Effector memory CD4-positive, alpha-beta T cell (primary cell): ENCODE results near the gene XG.
"Not testable (repeated sequence)": the region's sequence is repeated elsewhere in the genome, so short reads cannot be mapped to it uniquely, and the experiment has no call there.

Experiments
- DNase-seq, 3 donors: peaks; one replicate each; pipeline ENCODE4 v3.0.0-alpha.2; 2020
- H3K27ac ChIP-seq: 2 replicates; pipeline ENCODE4 v1.7.0; 2013; ENCODE audit warnings: mild to moderate bottlenecking, low read length, moderate library complexity; ENCODE audit not compliant: insufficient read depth, poor library complexity, severe bottlenecking
- H3K27me3 ChIP-seq: replicated peaks from 2 replicates; pipeline ENCODE4 v1.7.0; 2013; ENCODE audit warnings: mild to moderate bottlenecking, low read length; ENCODE audit not compliant: insufficient read depth, control insufficient read depth, poor library complexity, severe bottlenecking
- H3K36me3 ChIP-seq: 2 replicates; pipeline ENCODE4 v1.7.0; 2013; ENCODE audit warnings: mild to moderate bottlenecking, low read length, moderate library complexity; ENCODE audit not compliant: control insufficient read depth, insufficient read depth
- H3K4me1 ChIP-seq: 2 replicates; pipeline ENCODE4 v1.7.0; 2013; ENCODE audit warnings: low read length, mild to moderate bottlenecking; ENCODE audit not compliant: control insufficient read depth, insufficient read depth, poor library complexity, severe bottlenecking
- H3K4me3 ChIP-seq: 2 replicates; pipeline ENCODE4 v1.7.0; 2013; ENCODE audit warnings: low read length, low read depth, mild to moderate bottlenecking; ENCODE audit not compliant: insufficient read depth, poor library complexity, severe bottlenecking
- H3K9me3 ChIP-seq: 2 replicates; pipeline ENCODE4 v1.7.0; 2013; ENCODE audit warnings: mild to moderate bottlenecking, low read length, moderate library complexity; ENCODE audit not compliant: control insufficient read depth

XG gene

DNA sequence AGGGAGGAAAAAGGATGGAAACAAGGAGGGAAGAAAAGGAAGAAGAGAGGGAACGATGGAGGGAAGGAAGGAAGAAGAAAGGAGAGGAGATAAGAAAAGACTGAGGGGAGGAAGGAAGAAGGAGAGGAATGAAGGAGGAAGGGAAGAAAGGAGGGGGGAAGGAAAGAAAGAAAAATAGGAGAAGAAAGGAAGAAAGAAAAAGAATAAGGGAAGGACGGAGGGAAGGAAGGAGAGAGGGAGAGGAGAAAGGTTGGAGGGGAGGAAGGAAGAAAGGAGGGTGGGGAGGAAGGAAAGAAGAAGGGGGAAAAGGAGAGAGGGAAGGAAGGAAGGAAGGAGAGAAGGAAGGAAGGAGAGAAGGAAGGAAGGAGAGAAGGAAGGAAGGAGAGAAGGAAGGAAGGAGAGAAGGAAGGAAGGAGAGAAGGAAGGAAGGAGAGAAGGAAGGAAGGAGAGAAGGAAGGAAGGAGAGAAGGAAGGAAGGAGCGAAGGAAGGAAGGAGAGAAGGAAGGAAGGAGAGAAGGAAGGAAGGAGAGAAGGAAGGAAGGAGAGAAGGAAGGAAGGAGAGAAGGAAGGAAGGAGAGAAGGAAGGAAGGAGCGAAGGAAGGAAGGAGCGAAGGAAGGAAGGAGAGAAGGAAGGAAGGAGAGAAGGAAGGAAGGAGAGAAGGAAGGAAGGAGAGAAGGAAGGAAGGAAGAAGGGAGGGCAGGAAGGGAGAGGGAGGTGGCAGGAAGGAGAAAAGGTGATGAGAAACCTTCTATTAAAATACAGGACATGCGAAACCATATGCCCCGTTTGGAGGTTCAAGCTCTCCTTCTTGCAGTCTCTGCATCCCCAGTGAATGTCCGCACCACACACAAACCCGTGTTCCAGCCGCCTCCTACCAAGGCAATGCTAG is 21.6 kb downstream of the XG start:
- not testable (repeated sequence) for H3K9me3 ChIP-seq, DNase-seq, H3K27me3 ChIP-seq, H3K36me3 ChIP-seq, H3K4me3 ChIP-seq, H3K4me1 ChIP-seq, H3K27ac ChIP-seq

DNA sequence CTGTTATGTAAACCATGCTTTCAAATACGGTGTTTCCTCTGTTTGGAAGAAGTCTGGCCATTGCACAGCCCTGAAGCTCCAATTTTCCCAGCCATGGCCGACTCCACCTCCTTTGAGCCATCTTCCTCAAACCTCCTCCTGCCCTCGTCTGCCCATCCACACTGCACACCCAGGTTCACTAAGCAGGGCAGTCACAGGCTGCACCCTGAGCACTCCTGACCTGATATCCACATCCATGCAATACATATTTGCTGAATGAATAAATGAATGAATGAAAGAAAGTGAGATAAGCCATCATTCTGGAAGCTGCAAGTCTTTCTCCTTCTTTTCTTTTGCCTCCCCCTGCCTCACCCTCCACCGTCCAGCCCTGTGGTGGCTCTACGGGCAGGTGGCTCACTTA is 22.2 kb downstream of the XG start:
- Histone ChIP-seq H3K4me1 (no peaks in the 10 kb centered on the region), H3K27me3 (no peaks in the 10 kb centered on the region), H3K9me3 (no peaks in the 10 kb centered on the region), H3K27ac (no peak overlapping the region), H3K36me3 (no peaks in the 10 kb centered on the region), H3K4me3 (no peak overlapping the region)
- DNase-seq, result no peak

DNA sequence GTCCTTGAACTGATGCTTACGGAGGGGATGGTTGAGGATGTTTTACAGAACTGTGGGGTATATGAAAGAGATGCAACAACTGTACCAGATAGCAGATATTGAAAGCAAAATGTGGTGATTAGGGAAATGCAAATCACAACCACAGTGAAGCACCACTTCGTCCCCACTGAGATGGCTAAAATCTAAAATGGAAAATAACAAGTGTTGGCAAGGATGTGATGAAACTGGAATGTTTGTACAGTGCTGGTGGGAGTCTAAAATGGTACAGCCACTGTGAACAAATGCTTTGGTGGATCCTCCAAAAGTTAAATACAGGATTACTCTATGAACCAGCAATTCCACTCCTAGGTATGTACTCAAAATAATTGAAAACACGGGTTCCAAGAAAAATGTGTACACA is 22.9 kb downstream of the XG start:
- H3K4me1 ChIP-seq, result no peaks in the 10 kb centered on the region
- no peaks in the 10 kb centered on the region for H3K27me3 ChIP-seq
- H3K36me3 ChIP-seq, result no peaks in the 10 kb centered on the region
- DNase-seq, result no peak
- no peak overlapping the region for H3K27ac ChIP-seq
- H3K9me3 ChIP-seq, result no peaks in the 10 kb centered on the region
- no peak overlapping the region for H3K4me3 ChIP-seq

DNA sequence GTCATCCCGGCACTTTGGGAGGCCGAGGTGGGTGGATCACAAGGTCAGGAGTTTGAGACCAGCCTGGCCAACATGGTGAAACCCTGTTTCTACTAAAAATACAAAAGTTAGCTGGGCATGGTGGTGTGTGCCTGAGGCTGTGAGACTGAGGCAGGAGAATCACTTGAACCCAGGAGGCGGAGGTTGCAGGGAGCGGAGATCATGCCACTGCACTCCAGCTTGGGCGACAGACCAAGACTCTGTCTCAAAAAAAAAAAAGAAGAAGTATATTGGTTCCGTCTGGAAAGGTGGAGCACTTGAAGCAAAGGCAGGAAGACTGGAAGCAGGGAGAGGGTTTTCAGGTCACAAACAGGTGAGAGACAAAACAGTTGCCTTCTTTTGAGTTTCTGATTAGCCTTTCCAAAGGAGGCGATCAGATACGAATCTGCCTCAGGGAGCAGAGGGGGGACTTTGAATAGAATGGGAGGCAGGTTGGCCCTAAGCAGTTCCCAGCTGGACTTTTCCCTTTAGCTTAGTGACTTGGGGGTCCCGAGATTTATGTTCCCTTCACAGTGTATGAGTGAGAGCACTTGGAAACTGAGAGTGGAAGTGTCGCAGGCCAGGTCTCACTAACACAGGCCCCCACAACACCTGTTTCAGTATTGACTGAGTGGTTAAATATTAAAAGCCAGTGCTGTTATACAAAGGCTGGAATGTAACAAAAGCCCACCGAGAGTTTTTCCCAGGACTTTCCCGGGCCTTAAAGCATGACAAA is 28.8 kb downstream of the XG start:
- not testable (repeated sequence) for H3K27ac ChIP-seq, H3K27me3 ChIP-seq, H3K36me3 ChIP-seq, H3K4me3 ChIP-seq, H3K4me1 ChIP-seq, H3K9me3 ChIP-seq, DNase-seq

DNA sequence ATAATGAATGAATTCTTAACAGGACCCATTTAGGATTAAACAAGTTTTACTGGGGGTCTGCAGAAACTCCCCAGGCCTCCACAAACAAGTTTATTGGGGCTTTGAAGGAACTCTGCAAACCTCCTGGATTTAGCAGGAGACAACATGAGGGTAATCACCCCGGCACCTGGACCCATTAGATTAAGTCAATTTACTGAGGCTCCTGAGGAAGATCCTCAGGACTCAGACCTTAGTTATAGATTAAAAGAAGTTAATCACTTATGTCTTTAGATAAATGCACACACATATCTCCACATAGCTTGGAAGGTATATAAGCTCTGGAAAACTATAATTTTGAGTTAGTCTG is 29.4 kb downstream of the XG start:
- no peaks in the 10 kb centered on the region for H3K27me3 ChIP-seq
- no peak for DNase-seq
- H3K4me1 ChIP-seq, result no peaks in the 10 kb centered on the region
- H3K9me3 ChIP-seq, result no peaks in the 10 kb centered on the region
- H3K36me3 ChIP-seq, result no peaks in the 10 kb centered on the region
- H3K27ac ChIP-seq, result no peak overlapping the region
- H3K4me3 ChIP-seq, result no peak overlapping the region

DNA sequence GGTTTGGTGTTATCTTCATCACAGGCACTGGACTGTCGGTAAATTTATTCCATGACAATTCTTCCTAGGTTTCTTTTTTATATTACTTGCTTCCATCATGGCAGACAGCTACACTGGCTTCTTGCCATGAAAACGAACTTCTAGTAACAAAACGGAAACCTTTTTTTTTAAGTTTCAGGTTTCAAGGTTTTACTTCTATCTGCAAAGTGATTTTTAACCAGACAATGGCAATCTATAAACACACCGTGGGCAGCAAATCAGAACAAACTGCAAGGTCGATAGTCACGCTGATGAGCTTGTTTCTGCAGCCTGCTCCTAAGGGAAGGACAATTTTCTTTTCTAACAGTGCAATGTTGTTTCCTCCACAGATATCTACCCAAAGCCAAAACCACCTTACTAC is 29.9 kb downstream of the XG start:
- no peak for DNase-seq
- Histone ChIP-seq H3K4me1 (no peaks in the 10 kb centered on the region), H3K9me3 (no peaks in the 10 kb centered on the region), H3K36me3 (no peaks in the 10 kb centered on the region), H3K27ac (no peak overlapping the region), H3K27me3 (no peaks in the 10 kb centered on the region), H3K4me3 (no peak overlapping the region)

DNA sequence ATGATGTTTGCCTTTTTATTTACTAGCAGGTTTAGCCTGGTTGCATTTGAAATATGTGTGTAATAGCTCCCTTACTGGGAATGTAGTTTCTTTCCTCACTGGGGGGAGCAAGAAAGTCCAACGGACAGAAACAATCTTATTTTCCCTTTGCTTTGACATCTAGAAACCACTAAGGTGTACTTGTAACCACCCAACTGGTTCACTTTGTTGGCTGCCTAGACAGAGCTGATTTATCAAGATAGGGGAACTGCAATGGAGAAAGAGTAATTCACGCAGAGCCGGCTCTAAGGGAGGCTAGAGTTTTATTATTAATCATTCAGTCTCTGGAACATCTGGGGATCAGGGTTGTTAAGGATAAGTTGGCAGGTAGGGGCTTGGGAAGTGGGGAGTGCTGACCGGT is 30.3 kb downstream of the XG start:
- no peak for DNase-seq
- no peak overlapping the region for H3K27ac ChIP-seq
- no peaks in the 10 kb centered on the region for H3K9me3 ChIP-seq
- no peaks in the 10 kb centered on the region for H3K36me3 ChIP-seq
- no peaks in the 10 kb centered on the region for H3K27me3 ChIP-seq
- no peaks in the 10 kb centered on the region for H3K4me1 ChIP-seq
- H3K4me3 ChIP-seq, result no peak overlapping the region

DNA sequence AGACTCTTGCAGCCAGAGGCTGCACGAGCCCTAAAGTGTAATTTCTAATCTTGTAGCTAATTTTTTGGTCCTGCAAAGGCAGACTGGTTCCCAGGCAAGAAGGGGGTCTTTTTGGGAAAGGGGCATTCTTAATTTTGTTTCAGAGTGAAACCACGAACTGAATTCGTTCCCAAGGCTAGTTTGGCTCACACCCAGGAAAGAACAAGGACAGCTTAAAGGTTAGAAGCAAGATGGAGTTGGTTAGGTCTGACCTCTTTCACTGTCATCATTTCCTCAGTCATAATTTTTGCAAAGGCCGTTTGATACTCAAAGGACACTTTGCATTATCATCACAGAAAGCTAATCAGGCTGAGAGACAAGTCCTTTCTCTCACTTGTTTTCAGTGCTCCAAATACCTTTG is 30.9 kb downstream of the XG start:
- no peaks in the 10 kb centered on the region for H3K4me1 ChIP-seq
- DNase-seq, result no peak
- H3K27ac ChIP-seq, result no peak overlapping the region
- no peak overlapping the region for H3K4me3 ChIP-seq
- H3K36me3 ChIP-seq, result no peaks in the 10 kb centered on the region
- no peaks in the 10 kb centered on the region for H3K27me3 ChIP-seq
- no peaks in the 10 kb centered on the region for H3K9me3 ChIP-seq

DNA sequence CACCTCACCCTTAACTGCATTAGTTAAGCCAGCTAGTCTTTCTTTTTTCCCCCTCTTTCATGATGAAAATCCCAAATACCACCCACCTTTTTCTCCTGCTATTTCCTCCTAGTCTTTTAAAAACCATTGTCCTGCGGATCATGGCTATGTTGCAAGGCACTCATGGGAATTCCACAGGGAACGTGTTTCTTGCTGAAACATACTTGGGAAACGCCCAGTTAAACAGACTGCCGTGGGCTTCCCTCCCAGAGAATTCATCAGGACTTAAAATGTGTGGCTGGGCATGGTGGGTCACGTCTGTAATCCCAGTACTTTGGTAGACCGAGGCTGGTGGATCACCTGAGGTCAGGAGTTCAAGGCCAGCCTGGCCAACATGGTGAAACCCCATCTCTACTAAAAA is 32.2 kb downstream of the XG start:
- H3K4me3 ChIP-seq, result no peak overlapping the region

DNA sequence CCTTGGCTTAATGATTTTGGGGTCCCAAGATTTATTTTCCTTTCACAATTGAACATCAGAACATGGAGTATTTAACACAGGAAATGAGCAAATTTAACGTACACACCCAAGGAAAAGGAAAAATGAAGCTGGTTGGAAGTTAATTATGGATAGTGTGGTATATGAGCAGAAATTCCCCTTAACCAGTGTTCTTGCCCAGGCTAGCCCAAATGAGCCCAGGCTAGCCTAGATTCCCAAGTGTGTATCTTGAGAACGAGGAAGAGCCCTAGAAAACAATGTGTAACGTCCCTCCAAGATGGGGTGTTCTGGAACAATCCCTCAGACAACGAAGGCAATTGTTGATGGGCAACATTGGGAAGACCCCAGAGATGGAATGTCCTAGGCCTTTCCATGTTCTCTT is 33.7 kb downstream of the XG start:
- no peaks in the 10 kb centered on the region for H3K9me3 ChIP-seq
- H3K27ac ChIP-seq, result no peak overlapping the region
- H3K36me3 ChIP-seq, result no peaks in the 10 kb centered on the region
- no peak overlapping the region for H3K4me3 ChIP-seq
- no peaks in the 10 kb centered on the region for H3K27me3 ChIP-seq
- H3K4me1 ChIP-seq, result no peaks in the 10 kb centered on the region
- no peak for DNase-seq

More for the DNA sequence above, 32.2 kb downstream of the XG start:
- H3K27me3 ChIP-seq, result no peaks in the 10 kb centered on the region
- no peaks in the 10 kb centered on the region for H3K4me1 ChIP-seq
- H3K27ac ChIP-seq, result no peak overlapping the region
- no peaks in the 10 kb centered on the region for H3K36me3 ChIP-seq
- H3K9me3 ChIP-seq, result no peaks in the 10 kb centered on the region
- no peak for DNase-seq
